Adipocyte (in vitro differentiated cells): ENCODE data around the gene TEP1.

ENCODE experiments used
- DNase-seq: peaks from one replicate; pipeline ENCODE4 v3.0.0-alpha.2; 2015; ENCODE audit warnings: low read depth
- H3K27me3 ChIP-seq: replicated peaks from 2 replicates; pipeline ENCODE4 v1.7.0; 2013; ENCODE audit warnings: mild to moderate bottlenecking, low read length, moderate library complexity; ENCODE audit not compliant: control insufficient read depth, insufficient read depth
- H3K36me3 ChIP-seq: 2 replicates; pipeline ENCODE4 v1.7.0; 2013; ENCODE audit warnings: low read length, mild to moderate bottlenecking, moderate library complexity; ENCODE audit not compliant: control insufficient read depth, insufficient read depth, severe bottlenecking
- H3K4me1 ChIP-seq: 2 replicates; pipeline ENCODE4 v1.7.0; 2013; ENCODE audit warnings: mild to moderate bottlenecking, low read length, moderate library complexity; ENCODE audit not compliant: control insufficient read depth, insufficient read depth
- H3K4me3 ChIP-seq: 2 replicates; pipeline ENCODE4 v1.7.0; 2013; ENCODE audit warnings: mild to moderate bottlenecking, low read length, moderate library complexity
- H3K9ac ChIP-seq: 2 replicates; pipeline ENCODE4 v1.7.0; 2013; ENCODE audit warnings: mild to moderate bottlenecking, low read length, moderate library complexity
- H3K9me3 ChIP-seq: 2 replicates; pipeline ENCODE4 v1.7.0; 2013; ENCODE audit warnings: mild to moderate bottlenecking, low read length, moderate library complexity; ENCODE audit not compliant: control insufficient read depth

Gene TEP1

DNA sequence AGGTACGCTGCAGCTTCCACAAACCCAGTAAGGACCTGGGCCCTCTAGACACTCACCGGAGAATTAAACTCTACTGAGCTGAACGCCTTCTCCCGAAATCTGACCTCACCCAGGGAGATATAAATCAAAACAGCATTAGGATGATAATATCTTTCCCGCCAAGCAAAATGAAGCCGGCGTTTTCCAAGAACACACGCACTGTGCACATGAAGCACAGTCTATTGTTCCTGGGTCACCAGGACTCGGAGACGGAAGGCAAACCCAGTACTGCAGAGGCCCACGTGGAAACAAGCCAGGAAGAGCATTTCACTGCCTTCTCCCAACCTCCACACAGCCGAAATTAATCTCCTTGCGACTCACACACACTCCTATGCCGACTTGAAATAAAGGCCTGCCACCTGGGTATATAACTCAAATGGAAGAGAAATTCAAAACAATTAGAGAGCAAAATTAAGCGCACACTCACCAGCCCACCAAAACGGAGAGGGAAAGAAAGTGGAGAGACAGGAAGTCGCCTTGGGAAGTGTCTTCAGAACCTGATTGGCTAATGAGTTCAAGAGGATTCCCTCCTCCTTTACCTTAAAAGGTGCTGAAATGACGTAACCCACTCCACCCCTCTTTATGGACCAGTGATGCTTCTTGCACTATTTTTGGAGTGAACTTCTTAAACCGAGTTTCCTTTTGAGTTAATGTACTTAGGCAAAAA lies 80.4 kb downstream of the TEP1 start, which contains the start of gene CCNB1IP1:
CCNB1IP1 (minus strand) TSS at position 492 of the 706 bp plus-strand sequence. CDS start 16,756 bp downstream, outside the sequence.
- peaks cover 12% of the 10 kb centered on the region for H3K36me3 ChIP-seq
- H3K27me3 ChIP-seq = no peaks in the 10 kb centered on the region
- H3K9ac ChIP-seq = peak within 1 kb of the TSS; percentile 88
- H3K9me3 ChIP-seq = no peaks in the 10 kb centered on the region
- H3K4me1 ChIP-seq = peaks cover 27% of the 10 kb centered on the region
- DNase-seq = peak; percentile 91
- H3K4me3 ChIP-seq = peak within 1 kb of the TSS; percentile 92

DNA sequence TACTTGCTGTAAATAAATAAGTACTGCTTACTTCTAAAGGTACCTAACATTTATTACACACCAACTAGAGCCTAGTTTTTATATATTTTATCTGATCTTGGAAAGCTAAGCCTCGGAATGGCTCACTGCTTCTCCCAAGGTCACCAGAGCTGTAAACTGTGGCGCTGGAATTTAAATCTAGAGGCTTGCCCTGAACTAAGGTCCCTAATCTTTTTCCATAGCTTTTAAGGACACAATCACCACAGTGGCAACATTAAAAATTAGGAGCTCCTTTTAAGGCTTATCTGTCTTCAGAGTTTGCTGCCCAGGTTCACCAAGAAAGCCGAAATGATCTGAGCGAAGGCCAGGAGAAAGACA lies 80.9 kb downstream of the TEP1 start:
- Histone ChIP-seq H3K27me3 (no peaks in the 10 kb centered on the region), H3K9ac (peak overlapping the region; percentile 88), H3K9me3 (no peaks in the 10 kb centered on the region), H3K4me1 (peaks cover 32% of the 10 kb centered on the region), H3K36me3 (peaks cover 12% of the 10 kb centered on the region), H3K4me3 (peak overlapping the region; percentile 92)
- DNase-seq = peak; percentile 57

DNA sequence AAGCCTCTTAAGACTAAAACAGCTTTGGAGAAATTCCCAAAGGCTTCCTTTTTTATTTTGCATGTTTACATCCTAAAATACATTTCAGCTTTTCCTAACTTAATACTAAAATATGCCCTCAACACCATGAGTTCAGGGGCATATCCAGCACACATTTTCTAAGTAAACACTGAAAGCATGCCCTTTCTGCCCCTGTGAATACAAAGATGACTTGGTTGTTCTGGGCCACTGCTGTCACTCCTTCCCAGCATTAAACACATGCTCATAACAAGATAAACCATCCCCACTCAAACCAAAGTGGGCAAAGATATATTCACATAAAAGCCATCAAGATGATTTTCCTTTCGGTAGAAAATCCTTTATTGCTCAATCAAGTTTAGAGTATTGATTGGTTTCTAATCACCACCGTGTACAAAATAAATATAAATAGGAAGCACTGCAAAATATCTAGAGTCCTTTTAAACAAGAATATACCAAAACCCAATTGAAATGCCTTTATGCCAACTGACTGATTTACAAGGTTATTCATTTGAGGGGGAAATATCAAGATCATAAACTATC lies 82.2 kb downstream of the TEP1 start:
- H3K4me1 ChIP-seq = peaks cover 33% of the 10 kb centered on the region
- H3K36me3 ChIP-seq = peaks cover 19% of the 10 kb centered on the region
- no peak for DNase-seq
- H3K27me3 ChIP-seq = no peaks in the 10 kb centered on the region
- no peak overlapping the region for H3K9ac ChIP-seq
- no peak overlapping the region for H3K4me3 ChIP-seq
- H3K9me3 ChIP-seq = no peaks in the 10 kb centered on the region

DNA sequence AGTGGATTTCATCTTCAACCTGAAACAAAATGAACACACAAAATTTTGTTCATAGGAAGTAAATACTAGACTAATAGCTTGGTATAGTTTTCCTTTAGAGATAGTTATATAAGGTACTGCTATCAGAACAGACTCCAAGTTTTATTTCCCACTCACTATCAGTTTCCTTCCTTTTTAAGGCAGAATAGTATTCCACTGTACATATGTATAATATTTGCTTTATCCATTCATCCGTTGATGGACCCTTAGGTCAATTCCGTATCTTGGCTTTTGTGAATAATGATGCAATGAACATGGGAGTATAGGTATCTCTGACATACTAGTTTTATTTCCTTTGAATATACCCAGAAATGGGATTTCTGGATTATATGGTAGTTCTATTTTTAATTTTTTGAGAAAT lies 83.9 kb downstream of the TEP1 start:
- Histone ChIP-seq H3K27me3 (no peaks in the 10 kb centered on the region), H3K36me3 (peaks cover 33% of the 10 kb centered on the region), H3K4me3 (no peak overlapping the region)

DNA sequence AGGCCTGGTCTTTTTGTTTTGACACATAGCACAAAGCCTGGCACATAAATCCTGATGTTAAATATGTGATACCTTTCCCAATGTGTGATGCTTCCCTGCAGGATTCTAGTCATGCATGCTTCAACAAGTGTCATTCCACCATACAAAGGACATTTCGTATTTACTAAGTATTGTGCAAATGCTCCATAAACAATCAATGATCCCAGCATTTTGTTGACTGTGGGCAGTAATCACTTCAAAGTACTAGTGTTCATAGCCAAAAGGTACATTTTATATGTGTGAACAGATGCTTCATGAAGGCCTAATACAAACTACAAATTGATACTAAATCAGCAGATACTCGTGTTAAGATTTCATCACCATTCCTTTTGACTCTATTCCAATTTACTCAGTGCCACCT lies 84.6 kb downstream of the TEP1 start:
- H3K4me1 ChIP-seq = peaks cover 32% of the 10 kb centered on the region
- no peak overlapping the region for H3K4me3 ChIP-seq
- H3K9ac ChIP-seq = peak overlapping the region; percentile 13
- H3K36me3 ChIP-seq = peaks cover 39% of the 10 kb centered on the region
- no peaks in the 10 kb centered on the region for H3K9me3 ChIP-seq
- no peak for DNase-seq
- no peaks in the 10 kb centered on the region for H3K27me3 ChIP-seq

More for the DNA sequence above, 83.9 kb downstream of the TEP1 start:
- H3K9me3 ChIP-seq = no peaks in the 10 kb centered on the region
- no peak overlapping the region for H3K9ac ChIP-seq
- peaks cover 33% of the 10 kb centered on the region for H3K4me1 ChIP-seq
- no peak for DNase-seq

DNA sequence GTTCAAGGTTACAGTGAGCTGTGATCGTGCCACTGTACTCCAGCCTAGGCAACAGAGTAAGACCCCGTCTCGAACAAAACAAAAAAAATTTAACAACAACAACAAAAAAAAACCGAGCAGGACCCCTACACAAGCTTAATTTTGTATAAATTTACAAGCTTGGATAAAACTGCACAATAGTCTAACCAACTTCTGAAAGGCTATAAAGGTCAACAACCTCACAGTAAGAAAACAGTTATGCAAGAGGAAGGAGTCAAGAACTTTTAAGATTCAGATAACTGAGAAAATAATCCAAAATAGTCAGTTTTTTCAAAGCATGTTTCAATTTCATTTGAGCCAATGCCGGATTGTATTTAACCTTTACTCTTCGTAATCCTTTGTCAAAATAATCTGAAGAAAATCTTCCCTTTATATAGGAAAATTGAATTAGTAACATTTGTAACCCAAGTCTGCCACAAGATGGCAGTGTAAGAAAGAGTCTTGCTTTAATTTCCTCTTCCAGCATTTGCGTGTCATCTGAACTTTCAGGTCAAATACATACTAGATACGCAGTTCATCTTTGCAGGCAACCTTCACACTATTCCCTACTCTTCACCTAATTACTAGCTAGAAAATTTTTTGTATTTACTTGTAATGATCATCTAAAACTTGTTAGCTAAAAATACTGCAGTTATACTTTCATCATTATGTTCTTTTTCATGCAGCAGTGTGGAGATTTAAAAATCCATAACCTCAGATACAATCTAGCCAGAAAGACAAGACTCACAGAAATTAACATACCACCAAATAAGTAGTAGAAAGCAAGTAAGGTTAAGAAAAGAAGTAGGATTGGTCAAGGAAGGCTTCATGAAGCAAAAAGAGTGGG lies 86.1 kb downstream of the TEP1 start:
- DNase-seq = peak; percentile 90
- Histone ChIP-seq H3K27me3 (no peaks in the 10 kb centered on the region), H3K36me3 (peaks cover 39% of the 10 kb centered on the region), H3K4me3 (no peak overlapping the region), H3K4me1 (peaks cover 24% of the 10 kb centered on the region), H3K9ac (peak overlapping the region; percentile 38), H3K9me3 (no peaks in the 10 kb centered on the region)

DNA sequence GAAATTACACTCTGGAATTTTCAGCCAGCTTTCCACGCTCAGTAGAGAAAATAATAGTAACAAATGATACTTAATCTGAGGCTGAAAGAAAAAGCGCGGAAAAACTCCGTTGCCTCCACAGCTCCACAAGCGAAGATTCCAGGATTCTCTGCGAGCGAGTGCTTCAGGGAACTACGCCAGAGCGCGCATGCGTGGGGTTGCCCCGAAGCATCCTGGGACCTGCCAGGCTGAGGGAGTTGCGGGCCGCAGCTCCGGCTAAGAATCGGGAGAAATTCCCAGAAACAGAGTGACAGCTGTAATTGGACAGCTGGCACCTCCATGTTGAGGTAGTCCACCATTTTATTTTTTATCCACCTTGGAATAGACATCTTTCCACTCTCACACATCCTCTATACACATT lies 95.6 kb downstream of the TEP1 start:
- Histone ChIP-seq H3K4me3 (no peak overlapping the region), H3K9me3 (no peaks in the 10 kb centered on the region), H3K27me3 (no peaks in the 10 kb centered on the region), H3K9ac (no peak overlapping the region), H3K36me3 (peaks cover 76% of the 10 kb centered on the region), H3K4me1 (no peaks in the 10 kb centered on the region)
- DNase-seq = no peak
